Lung (tissue), 12 donors: ENCODE data around the gene MRPL52. TPM values are rescaled to one million over a fixed set of nuclear protein-coding genes. Genes with fewer than 3 reads are reported as not detected.
A peak's percentile ranks its signal among the peaks of the same experiment; 100 is the strongest.

Experiments used
- ATAC-seq: fragments of 200-7000 bp; cut with Tn5 transposase; one replicate; pipeline ENCODE4 v1.9.1; 2020; ENCODE audit warnings: moderate number of reproducible peaks; ENCODE audit not compliant: insufficient read depth, low FRiP score
- DNase-seq, 3 donors: peaks; one replicate each; pipeline ENCODE4 v3.0.0-alpha.2; 2013 to 2017
- H3K27ac ChIP-seq, 2 donors: one replicate each; pipeline ENCODE4 v1.5.1; 2013; ENCODE audit warnings: mild to moderate bottlenecking in 2 of 2, moderate library complexity in 2 of 2, control low read depth in 1 of 2, inconsistent platforms in 1 of 2, low read depth in 1 of 2, low read length in 1 of 2
- H3K27me3 ChIP-seq, 3 donors: one replicate each; pipeline ENCODE4 v1.5.1; 2013; ENCODE audit warnings: low read length in 2 of 3; ENCODE audit not compliant: control insufficient read depth in 3 of 3, insufficient read depth in 3 of 3
- H3K36me3 ChIP-seq, 4 donors: one replicate each; pipeline ENCODE4 v1.5.1; 2013; ENCODE audit warnings: low read length in 4 of 4, mild to moderate bottlenecking in 1 of 4, moderate library complexity in 1 of 4; ENCODE audit not compliant: control insufficient read depth in 4 of 4, insufficient read depth in 4 of 4
- H3K4me1 ChIP-seq, 5 donors: one replicate each; pipeline ENCODE4 v1.5.1; 2013; ENCODE audit warnings: low read length in 5 of 5, mild to moderate bottlenecking in 2 of 5, moderate library complexity in 1 of 5; ENCODE audit not compliant: control insufficient read depth in 5 of 5, insufficient read depth in 5 of 5
- H3K4me3 ChIP-seq: one replicate; pipeline ENCODE4 v1.5.1; 2013; ENCODE audit warnings: mild to moderate bottlenecking, control low read depth, moderate library complexity
- H3K9ac ChIP-seq, 2 donors: one replicate each; pipeline ENCODE4 v1.5.1; 2013; ENCODE audit warnings: low read length in 2 of 2, control low read depth in 1 of 2; ENCODE audit not compliant: insufficient read depth in 1 of 2
- H3K9me3 ChIP-seq, 4 donors: one replicate each; pipeline ENCODE4 v1.5.1; 2013; ENCODE audit warnings: low read length in 3 of 4, mild to moderate bottlenecking in 1 of 4, moderate library complexity in 1 of 4; ENCODE audit not compliant: control insufficient read depth in 4 of 4, insufficient read depth in 3 of 4
- WGBS, 2 donors: extraction: QIAGEN DNeasy Blood & Tissue Kit; methylation state at CpG; one replicate each; pipeline ENCODE4 v1.1.7; 2013; 5-methylcytosine and 5-hydroxymethylcytosine counted together
- polyA plus RNA-seq, 2 donors: library from polyadenylated mRNA; stranded (reverse); fragments of 200-250 nt; gene quantifications; one replicate each; pipeline ENCODE4 v1.2.1, GENCODE V29; 2013
- total RNA-seq, 2 donors: library from RNA; depleted of rRNA in 1 of 2; stranded (reverse); fragments of >200 nt in 1 of 2; gene quantifications; one replicate each; pipeline ENCODE4 v1.2.1, GENCODE V29; 2014 to 2021
- TF ChIP-seq, protein P1 (sequence below): IDR thresholded peaks from 2 replicates; pipeline ENCODE4 v1.5.1; 2012; ENCODE audit warnings: mild to moderate bottlenecking; ENCODE audit errors: control extremely low read depth, extremely low read depth
- donor health status: control.
- donor health status: control.
- donor health status: Bipolar disorder and iron deficiency.
- donor health status: healthy.
- donor health status: DM: yes; HTN: yes; CAD: no.

MRPL52 gene
- total and polyA plus RNA-seq, 4 donors = 27.5 to 239 (median 103) TPM

DNA sequence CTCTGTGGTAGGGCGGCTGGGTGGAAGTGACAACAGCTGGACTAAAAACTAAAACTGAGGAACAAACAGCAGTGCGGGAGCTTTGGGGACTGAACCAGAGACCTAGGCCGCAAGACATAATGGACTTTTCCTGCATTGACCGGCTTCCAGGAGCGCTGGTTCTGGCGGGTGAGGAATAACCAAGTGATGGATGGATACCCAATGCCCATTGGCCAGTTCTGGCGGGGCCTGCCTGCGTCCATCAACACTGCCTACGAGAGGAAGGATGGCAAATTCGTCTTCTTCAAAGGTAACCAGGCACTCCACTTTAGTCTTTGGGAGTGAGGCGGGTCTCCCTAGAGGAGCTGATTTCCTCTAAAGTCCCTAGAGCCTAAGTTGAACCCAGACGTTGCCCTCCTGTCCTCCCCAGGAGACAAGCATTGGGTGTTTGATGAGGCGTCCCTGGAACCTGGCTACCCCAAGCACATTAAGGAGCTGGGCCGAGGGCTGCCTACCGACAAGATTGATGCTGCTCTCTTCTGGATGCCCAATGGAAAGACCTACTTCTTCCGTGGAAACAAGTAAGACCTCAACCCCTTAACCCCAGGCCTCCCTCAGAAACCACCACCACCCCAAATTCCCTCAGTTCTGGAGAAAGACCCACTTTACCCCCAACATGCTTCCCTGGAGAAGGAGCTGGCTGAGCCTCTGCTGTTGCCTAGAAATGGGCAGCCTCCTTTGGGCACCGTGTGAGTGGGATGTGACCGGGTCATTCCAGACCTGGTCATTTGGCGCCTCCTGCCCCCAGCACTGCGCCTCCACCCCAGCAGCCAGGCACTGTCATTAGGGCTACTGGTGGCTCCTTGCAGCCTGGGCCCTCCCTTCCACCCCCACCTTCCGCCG is 14.8 kb downstream of the MRPL52 start:
- DNase-seq (no peak), ATAC-seq (no peak)
- TF ChIP-seq, protein P1, sequence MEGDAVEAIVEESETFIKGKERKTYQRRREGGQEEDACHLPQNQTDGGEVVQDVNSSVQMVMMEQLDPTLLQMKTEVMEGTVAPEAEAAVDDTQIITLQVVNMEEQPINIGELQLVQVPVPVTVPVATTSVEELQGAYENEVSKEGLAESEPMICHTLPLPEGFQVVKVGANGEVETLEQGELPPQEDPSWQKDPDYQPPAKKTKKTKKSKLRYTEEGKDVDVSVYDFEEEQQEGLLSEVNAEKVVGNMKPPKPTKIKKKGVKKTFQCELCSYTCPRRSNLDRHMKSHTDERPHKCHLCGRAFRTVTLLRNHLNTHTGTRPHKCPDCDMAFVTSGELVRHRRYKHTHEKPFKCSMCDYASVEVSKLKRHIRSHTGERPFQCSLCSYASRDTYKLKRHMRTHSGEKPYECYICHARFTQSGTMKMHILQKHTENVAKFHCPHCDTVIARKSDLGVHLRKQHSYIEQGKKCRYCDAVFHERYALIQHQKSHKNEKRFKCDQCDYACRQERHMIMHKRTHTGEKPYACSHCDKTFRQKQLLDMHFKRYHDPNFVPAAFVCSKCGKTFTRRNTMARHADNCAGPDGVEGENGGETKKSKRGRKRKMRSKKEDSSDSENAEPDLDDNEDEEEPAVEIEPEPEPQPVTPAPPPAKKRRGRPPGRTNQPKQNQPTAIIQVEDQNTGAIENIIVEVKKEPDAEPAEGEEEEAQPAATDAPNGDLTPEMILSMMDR = no peak
- Histone ChIP-seq H3K27me3 (no peaks in the 10 kb centered on the region), H3K4me1 (peaks cover 0 to 37% (median 21%) of the 10 kb centered on the region in 5 donors), H3K36me3 (peaks cover 0 to 58% (median 51%) of the 10 kb centered on the region in 4 donors), H3K27ac (no peak overlapping the region), H3K4me3 (no peak overlapping the region), H3K9ac (no peak overlapping the region), H3K9me3 (peaks cover 0 to 2% (median 0%) of the 10 kb centered on the region in 4 donors)
- 93 to 95% methylated on average over 22 of the region's 22 CpGs for WGBS, 2 donors

DNA sequence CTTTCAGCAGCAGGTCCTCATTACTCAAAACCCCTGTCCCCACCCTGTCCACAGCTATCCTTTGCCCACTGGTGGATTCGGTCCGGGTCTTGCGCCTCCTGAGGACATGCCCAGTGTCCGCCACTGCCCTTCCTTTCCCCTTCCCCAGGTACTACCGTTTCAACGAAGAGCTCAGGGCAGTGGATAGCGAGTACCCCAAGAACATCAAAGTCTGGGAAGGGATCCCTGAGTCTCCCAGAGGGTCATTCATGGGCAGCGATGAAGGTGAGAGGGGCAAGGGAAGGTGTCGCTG is 15.4 kb downstream of the MRPL52 start:
- H3K27me3 ChIP-seq = no peaks in the 10 kb centered on the region
- peaks cover 0 to 39% (median 25%) of the 10 kb centered on the region in 5 donors for H3K4me1 ChIP-seq
- 92 to 93% methylated on average over 9 of the region's 9 CpGs for WGBS, 2 donors
- TF ChIP-seq, protein P1 = no peak
- ATAC-seq = no peak
- no peak for DNase-seq
- peak overlapping the region in 1 of 2 donors; percentile 19 for H3K9ac ChIP-seq
- peaks cover 0 to 55% (median 51%) of the 10 kb centered on the region in 4 donors for H3K36me3 ChIP-seq
- no peak overlapping the region for H3K4me3 ChIP-seq
- H3K27ac ChIP-seq = no peak overlapping the region
- H3K9me3 ChIP-seq = peaks cover 0 to 2% (median 0%) of the 10 kb centered on the region in 4 donors

DNA sequence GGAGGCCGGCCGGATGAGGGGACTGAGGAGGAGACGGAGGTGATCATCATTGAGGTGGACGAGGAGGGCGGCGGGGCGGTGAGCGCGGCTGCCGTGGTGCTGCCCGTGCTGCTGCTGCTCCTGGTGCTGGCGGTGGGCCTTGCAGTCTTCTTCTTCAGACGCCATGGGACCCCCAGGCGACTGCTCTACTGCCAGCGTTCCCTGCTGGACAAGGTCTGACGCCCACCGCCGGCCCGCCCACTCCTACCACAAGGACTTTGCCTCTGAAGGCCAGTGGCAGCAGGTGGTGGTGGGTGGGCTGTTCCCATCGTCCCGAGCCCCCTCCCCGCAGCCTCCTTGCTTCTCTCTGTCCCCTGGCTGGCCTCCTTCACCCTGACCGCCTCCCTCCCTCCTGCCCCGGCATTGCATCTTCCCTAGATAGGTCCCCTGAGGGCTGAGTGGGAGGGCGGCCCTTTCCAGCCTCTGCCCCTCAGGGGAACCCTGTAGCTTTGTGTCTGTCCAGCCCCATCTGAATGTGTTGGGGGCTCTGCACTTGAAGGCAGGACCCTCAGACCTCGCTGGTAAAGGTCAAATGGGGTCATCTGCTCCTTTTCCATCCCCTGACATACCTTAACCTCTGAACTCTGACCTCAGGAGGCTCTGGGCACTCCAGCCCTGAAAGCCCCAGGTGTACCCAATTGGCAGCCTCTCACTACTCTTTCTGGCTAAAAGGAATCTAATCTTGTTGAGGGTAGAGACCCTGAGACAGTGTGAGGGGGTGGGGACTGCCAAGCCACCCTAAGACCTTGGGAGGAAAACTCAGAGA is 16.3 kb downstream of the MRPL52 start:
- ATAC-seq = no peak
- Histone ChIP-seq H3K36me3 (peaks cover 0 to 54% (median 49%) of the 10 kb centered on the region in 4 donors), H3K4me3 (no peak overlapping the region), H3K9me3 (peaks cover 0 to 2% (median 0%) of the 10 kb centered on the region in 4 donors), H3K9ac (peak overlapping the region in 1 of 2 donors; percentile 35), H3K27me3 (no peaks in the 10 kb centered on the region), H3K4me1 (peaks cover 0 to 49% (median 29%) of the 10 kb centered on the region in 5 donors), H3K27ac (peak overlapping the region in 1 of 2 donors; percentile 77)
- TF ChIP-seq, protein P1 = no peak
- no peak for DNase-seq
- 93 to 96% methylated on average over 26 of the region's 26 CpGs for WGBS, 2 donors
